ENCODE measurements around the gene RNF181.
"Not testable (repeated sequence)": the region's sequence is repeated elsewhere in the genome, so short reads cannot be mapped to it uniquely, and the experiment has no call there.

The RNF181 gene

DNA sequence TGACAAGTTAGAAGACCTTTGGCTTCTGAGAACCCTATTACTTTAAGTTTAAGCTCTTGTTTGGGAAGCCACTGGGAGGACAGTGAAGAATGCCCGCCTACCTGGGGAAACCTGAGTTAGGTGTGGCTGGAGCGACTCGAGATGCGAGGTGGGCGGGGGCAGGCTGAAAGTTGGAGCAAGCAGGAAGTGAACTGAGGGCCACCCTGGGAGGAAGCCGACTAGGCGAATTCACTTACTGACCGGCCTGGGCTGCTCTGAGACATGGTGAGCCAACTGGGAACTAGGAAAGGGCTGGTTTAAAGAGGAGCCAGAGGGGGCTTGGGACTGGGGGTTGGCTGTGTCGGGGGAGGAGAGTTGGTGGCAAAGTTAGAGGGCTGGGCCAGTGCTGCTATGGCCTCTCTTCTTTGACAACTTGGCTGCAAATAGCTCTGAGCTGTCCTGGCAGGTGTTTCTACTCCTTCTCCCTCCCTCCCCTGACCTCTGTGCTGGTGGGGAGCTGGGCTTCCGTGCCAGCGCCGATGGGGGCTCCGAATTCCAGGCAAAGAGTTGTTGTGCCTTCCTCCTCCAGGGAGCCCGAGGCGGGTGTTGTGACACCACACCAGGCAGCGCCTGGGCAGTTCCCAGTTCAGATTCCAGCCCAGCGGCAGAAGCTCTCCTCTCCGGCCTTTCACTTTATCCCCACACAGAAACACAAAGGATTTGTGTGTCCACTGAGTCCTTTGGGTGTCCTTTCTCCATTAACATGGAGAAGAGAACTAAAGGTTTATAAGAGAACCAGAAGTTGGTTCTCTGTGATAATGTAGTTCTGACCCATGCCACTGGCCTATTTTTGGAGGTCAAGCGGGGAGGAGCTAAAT lies 17.9 kb upstream of the RNF181 start, which contains the start of gene VAMP8:
Gene VAMP8 (plus strand): TSS at position 201 of the 857 bp plus-strand sequence. CDS start 61 bp downstream, at position 262.
- FAIRE-seq = no peak

- no peak for FAIRE-seq
Observed at GRCh38 chr2:85578243-85579180, 17.0 kb upstream of the RNF181 start.

GRCh38 chr2:85579266-85579935 lies 16.1 kb upstream of the RNF181 start:
- no peak for FAIRE-seq

GRCh38 chr2:85580206-85580605 lies 15.3 kb upstream of the RNF181 start:
- no peak for FAIRE-seq

GRCh38 chr2:85582492-85582891 lies 13.1 kb upstream of the RNF181 start:
- FAIRE-seq = no peak

DNA sequence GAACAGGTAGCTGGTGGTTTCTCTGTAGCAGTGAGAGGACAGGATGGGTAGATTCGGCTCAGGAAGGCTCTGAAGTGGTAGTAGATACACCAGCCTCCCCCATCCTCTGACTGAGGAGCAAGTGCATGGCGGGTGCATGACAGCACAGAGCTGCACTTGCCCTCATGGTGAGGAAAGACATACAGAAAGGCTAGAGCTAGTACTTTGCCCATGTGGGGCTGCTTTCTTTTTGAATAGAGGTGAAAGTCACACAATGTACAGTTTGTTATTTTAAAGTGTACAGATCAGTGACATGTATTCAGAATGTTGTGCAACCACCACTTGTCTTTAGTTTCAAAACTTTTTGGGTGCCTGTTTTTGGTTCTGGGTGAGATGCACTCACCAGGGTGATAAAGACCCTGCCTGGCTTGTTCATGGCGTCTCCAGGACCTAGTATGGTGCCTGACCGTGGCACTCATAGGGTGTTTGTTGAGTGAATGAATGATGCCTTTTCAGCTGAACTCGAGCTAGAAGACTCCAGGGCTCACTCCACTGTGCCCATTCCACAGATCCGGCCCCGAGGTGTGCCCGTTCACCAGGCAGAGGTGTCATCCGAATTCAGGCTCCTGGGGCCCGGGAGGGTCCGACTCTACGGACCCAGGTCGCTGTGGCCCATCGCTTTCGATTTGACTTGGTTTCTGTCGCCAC lies 11.7 kb upstream of the RNF181 start:
- FAIRE-seq = no peak

GRCh38 chr2:85584354-85584856 lies 11.1 kb upstream of the RNF181 start, which contains the start of gene VAMP5:
Gene VAMP5 (plus strand): TSS chr2:85584431. CDS start chr2:85584491, 60 bp downstream.
- no peak for FAIRE-seq

GRCh38 chr2:85584857-85585780 lies 10.4 kb upstream of the RNF181 start:
- FAIRE-seq = no peak

DNA sequence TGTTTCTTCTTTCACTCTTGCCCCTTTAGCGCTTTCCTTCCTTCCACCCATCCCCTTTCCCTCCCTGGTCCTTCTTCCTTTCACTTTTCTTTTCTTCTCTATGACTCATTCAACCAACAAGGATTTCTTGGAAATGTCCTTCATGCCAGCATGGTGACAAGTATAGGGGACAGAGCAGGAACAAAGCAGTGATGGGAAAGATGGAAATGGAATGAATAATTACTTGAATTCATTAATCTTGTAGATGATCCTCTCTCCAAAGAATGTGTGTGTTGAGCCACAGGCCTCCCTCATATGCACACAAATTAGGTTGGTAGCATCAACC lies 9.8 kb upstream of the RNF181 start:
- FAIRE-seq = no peak

GRCh38 chr2:85588236-85588635 lies 7.3 kb upstream of the RNF181 start:
- no peak for FAIRE-seq

DNA sequence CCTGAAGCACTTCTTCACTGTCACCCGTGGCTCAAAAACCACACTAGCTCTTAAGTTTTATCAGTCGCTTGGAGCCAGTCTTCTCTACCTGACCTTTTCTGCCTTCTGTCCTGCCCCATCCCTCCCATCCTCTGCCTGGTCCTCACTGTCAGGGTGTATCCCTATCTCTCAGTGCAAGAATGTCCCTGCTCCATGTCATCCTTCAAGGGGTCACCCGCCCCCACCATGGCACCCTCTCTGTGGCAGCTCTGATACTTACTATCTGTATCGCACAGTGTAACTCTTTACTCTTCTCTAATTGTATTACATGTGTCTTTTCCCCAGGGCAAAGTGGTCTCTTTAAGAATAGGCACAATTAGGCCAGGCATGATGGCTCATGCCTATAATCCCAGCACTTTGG lies 6.9 kb upstream of the RNF181 start:
- no peak for FAIRE-seq

DNA sequence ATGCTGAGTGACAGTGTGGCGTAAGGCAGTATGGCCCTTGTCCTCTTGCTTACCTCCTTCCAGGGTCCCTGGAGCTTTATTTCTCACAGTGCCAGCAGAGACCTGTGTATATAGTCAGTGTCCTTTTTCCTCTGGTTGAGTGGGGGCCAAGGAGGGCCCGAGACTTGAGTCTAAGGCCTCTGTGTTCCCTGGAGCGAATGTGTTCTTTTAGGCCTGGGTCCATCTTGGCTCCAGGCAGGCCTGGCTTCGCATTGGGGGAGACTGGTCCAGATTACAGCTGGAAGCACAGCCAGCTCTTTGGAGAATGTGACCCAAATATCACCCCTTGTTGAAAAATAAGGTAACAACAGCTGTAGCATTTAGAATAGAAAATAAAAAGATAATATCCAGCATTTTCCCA lies 6.4 kb upstream of the RNF181 start:
- no peak for FAIRE-seq

DNA sequence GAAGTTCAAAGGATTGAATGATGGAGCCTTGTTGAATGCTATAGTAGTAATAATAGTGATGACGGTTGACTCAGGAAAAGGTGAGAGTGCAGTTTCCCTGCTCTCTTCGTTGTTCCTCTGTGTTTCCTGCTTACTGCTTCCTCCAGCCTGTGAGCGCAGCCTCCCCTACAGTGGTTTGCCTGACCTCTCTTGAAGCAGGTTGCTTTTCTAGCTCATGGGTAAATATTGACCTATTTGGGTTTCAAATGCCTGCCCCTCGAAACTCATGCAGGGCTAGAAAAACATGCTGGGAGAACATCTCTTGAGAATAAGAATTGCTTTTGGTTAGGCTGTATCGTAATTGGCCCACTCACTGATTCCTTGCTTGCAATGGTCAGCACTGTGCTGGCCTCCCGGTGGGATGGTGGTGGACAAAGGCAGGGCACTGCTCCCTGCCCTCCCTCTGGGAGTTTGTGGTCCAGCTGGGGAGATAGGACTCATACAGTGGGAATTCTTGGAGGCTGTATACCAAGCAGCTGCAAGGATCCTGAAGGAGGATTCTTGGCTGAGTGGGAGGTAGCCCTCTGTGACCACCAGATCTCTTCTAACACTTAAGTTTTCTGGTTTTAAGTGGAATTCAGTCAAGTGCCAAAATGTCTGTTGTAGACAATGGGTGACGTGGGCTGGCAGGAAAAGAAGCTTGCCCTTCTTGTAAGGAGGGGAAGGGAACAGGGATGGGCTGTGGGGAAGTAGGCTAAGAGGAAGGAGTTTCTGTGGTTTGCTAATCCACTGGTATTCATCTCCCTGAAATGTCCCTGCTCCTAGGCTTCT lies 5.4 kb upstream of the RNF181 start:
- no peak for FAIRE-seq

GRCh38 chr2:85590950-85591349 lies 4.6 kb upstream of the RNF181 start:
- FAIRE-seq = no peak

DNA sequence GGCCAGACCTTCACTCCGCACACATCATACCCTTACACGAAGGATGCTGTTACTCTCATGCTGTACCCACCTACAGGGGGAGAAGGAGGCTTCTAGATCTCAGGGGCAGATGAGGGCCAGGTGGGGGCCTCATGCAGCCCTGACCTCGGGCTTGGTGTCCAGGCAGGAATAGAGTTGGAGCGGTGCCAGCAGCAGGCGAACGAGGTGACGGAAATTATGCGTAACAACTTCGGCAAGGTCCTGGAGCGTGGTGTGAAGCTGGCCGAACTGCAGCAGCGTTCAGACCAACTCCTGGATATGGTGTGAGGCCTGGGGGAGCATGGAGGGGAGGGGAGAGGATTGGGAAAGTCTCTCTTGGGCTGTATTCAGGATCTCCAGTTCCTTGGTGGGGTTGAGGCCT lies 4.0 kb upstream of the RNF181 start:
- no peak for FAIRE-seq

DNA sequence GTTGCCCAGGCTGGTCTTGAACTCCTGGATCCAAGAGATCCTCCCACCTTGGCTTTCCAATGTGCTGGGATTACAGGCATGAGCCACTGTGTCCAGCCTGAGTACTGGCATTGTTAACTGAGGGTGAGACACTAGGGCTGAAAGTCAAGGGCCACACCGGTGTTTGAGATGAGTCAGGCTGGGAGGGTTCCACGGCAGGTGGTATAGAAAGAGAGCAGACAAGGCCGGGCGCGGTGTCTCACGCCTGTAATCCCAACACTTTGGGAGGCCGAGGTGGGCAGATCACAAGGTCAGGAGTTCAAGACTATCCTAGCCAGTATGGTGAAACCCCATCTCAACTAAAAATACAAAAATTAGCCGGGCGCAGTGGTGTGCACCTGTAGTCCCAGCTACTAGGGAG lies 3.2 kb upstream of the RNF181 start:
- FAIRE-seq = not testable (repeated sequence)

DNA sequence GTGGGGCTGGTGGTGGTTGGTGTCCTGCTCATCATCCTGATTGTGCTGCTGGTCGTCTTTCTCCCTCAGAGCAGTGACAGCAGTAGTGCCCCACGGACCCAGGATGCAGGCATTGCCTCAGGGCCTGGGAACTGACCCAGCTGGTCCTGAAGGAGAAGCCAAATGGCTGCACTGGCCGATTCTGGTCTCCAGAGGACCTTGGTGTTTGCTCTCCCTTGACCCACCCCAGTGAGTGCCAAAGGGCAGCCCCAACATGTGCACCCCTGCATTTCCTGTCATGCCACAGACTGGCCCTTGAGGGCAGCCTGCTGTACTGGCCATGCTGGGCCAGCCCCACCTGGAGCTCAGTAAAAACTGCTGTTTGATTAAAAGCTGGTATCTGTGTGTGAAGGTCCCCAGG lies 2.5 kb upstream of the RNF181 start:
- no peak for FAIRE-seq

DNA sequence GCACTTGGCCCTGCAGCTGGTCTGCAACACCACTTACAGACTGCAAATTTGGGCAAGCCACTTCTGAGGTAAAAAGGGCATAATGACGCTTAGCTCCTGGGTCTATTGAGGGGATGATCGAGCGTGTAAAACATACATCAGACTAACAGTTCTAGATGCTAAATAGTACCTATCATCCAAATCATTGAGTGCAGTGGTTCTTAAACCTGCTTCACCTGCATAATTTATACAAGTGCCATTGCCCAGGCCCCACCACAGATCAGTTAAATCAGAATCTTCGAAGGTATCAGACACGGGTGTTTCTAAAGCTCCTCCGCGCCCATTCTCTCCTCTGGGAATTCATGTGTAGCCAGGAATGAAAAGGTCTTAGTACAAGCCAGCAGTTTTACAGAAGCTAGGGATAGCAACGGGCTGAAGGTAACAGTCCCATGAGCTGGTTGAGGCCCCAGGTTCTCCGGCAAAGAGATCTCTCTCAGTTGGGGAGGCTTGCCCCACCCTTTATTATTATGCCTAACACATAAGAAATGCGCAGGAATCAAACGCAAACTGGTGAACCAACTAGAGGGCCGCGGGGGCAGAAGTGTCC lies 737 bp upstream of the RNF181 start:
- no peak for FAIRE-seq

DNA sequence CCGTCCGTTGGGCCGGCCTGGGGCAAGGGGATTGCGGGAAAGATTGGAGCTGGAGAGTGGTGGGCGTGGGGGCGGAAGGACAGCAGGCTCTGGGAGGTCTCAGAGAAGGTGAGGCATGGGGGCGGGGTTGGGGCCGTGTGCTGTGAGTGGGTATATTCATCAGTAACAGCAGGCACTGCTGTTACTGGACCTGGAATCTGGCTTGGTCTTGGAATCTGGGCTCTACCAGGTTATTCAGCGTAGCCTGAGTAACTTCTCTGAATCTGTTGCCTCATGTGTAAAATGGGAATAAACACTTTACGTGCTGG lies 435 bp downstream of the RNF181 start:
- no peak for FAIRE-seq

Measured in colon (tissue), 2 donors.